Right renal pelvis (tissue), 4 donors: ENCODE measurements around the gene SELENOM. TPM values are rescaled to one million over a fixed set of nuclear protein-coding genes. Genes with fewer than 3 reads are reported as not detected.

Source experiments
- DNase-seq, 4 donors: peaks; one replicate each; pipeline ENCODE4 v3.0.0-alpha.2; 2013; ENCODE audit warnings: low read depth in 4 of 4, low spot score in 3 of 4, missing footprints in 1 of 4
- polyA plus RNA-seq, 4 donors: library from polyadenylated mRNA; unstranded; fragments of 120-200 nt; gene quantifications; one replicate each; pipeline ENCODE4 v1.2.1, GENCODE V29; 2013; ENCODE audit not compliant: insufficient read length in 4 of 4

Gene SELENOM
- polyA plus RNA-seq, 4 donors, result 8.2 to 14.0 (median 10.1) TPM

GRCh38 chr22:31093086-31093850 lies 14.1 kb downstream of the SELENOM start:
- DNase-seq, result no peak

GRCh38 chr22:31092161-31092560 lies 15.2 kb downstream of the SELENOM start:
- DNase-seq, result no peak

GRCh38 chr22:31091106-31091975 lies 16.0 kb downstream of the SELENOM start:
- DNase-seq, result no peak

GRCh38 chr22:31090217-31091085 lies 16.9 kb downstream of the SELENOM start:
- DNase-seq, result no peak

GRCh38 chr22:31089160-31090100 lies 17.9 kb downstream of the SELENOM start:
- DNase-seq, result no peak

GRCh38 chr22:31088233-31088986 lies 19.0 kb downstream of the SELENOM start:
- no peak for DNase-seq

GRCh38 chr22:31087744-31088215 lies 19.6 kb downstream of the SELENOM start:
- DNase-seq, result no peak

- no peak for DNase-seq
These were observed 20.6 kb downstream of the SELENOM start for GRCh38 chr22:31086703-31087330.

- no peak for DNase-seq
These were observed 21.4 kb downstream of the SELENOM start for GRCh38 chr22:31085928-31086327.

GRCh38 chr22:31085493-31085824 lies 21.9 kb downstream of the SELENOM start:
- no peak for DNase-seq

GRCh38 chr22:31084811-31085492 lies 22.4 kb downstream of the SELENOM start:
- DNase-seq, result no peak

GRCh38 chr22:31083923-31084810 lies 23.2 kb downstream of the SELENOM start:
- DNase-seq, result no peak

- no peak for DNase-seq
These were observed 24.0 kb downstream of the SELENOM start for GRCh38 chr22:31083377-31083768.

GRCh38 chr22:31082606-31083376 lies 24.6 kb downstream of the SELENOM start:
- DNase-seq, result no peak

GRCh38 chr22:31081963-31082605 lies 25.3 kb downstream of the SELENOM start:
- DNase-seq, result no peak
